CD4-positive, alpha-beta T cell (primary cell): Measurements from ENCODE around the gene MRE11. TPM values are rescaled to one million over a fixed set of nuclear protein-coding genes. Genes with fewer than 3 reads are reported as not detected.
A peak's percentile ranks its signal among the peaks of the same experiment; 100 is the strongest.

Experiments used
- ATAC-seq: fragments of 200-7000 bp; cut with Tn5 transposase; one replicate; pipeline ENCODE4 v1.10.0; 2022; ENCODE audit warnings: mild to moderate bottlenecking; ENCODE audit not compliant: poor library complexity
- CTCF ChIA-PET: fragments of 350-600 bp; sonication (Branson Sonifier 250); formaldehyde crosslinking; loops from one replicate; lab custom pipeline; 2021; ENCODE audit warnings: antibody characterized with exemption, inconsistent platforms; lab: Charles Lee
- POLR2A ChIA-PET: fragments of 350-600 bp; sonication (Branson Sonifier 250); formaldehyde crosslinking; loops from one replicate; lab custom pipeline; 2021; ENCODE audit warnings: antibody characterized with exemption, inconsistent platforms; lab: Charles Lee
- DNase-seq, 14 experiments: peaks; one replicate each; pipeline ENCODE4 v3.0.0-alpha.2; 2013 to 2020; ENCODE audit warnings: mixed read lengths in 2 of 14
- H3K27ac ChIP-seq, 2 donors: one replicate each; pipeline versions ENCODE4 v1.5.1 to v1.7.0; 2013; ENCODE audit warnings: low read length in 2 of 2, low read depth in 1 of 2, mild to moderate bottlenecking in 1 of 2
- H3K27me3 ChIP-seq, 2 experiments: 1 replicate in 1 of 2; 2 replicates in 1 of 2; pipeline versions ENCODE4 v1.6.1 to v1.7.0; 2013; ENCODE audit warnings: low read length in 2 of 2, control low read depth in 1 of 2, mild to moderate bottlenecking in 1 of 2, moderate library complexity in 1 of 2; ENCODE audit not compliant: insufficient read depth in 2 of 2, control insufficient read depth in 1 of 2
- H3K36me3 ChIP-seq: one replicate; pipeline ENCODE4 v1.6.1; 2013; ENCODE audit warnings: low read length, control low read depth; ENCODE audit not compliant: insufficient read depth
- H3K4me1 ChIP-seq: one replicate; pipeline ENCODE4 v1.6.1; 2013; ENCODE audit warnings: low read length, control low read depth; ENCODE audit not compliant: insufficient read depth
- H3K4me3 ChIP-seq: one replicate; pipeline ENCODE4 v1.5.1; 2013; ENCODE audit warnings: mild to moderate bottlenecking, low read length, moderate library complexity
- H3K9me3 ChIP-seq, 2 experiments: 1 replicate in 1 of 2; 2 replicates in 1 of 2; pipeline versions ENCODE4 v1.6.1 to v1.7.0; 2013; ENCODE audit warnings: low read length in 2 of 2, mild to moderate bottlenecking in 2 of 2, control low read depth in 1 of 2, moderate library complexity in 1 of 2; ENCODE audit not compliant: control insufficient read depth in 1 of 2, insufficient read depth in 1 of 2
- H3K27ac Mint-ChIP-seq: one replicate; pipeline ENCODE4 v1.8.0; 2020; ENCODE audit warnings: mixed read lengths
- H3K27me3 Mint-ChIP-seq: one replicate; pipeline ENCODE4 v1.8.0; 2021; ENCODE audit warnings: mixed read lengths
- H3K36me3 Mint-ChIP-seq: one replicate; pipeline ENCODE4 v1.8.0; 2021; ENCODE audit warnings: low read depth, mixed read lengths
- H3K4me1 Mint-ChIP-seq: one replicate; pipeline ENCODE4 v1.8.0; 2021; ENCODE audit warnings: low read depth, mixed read lengths
- H3K4me3 Mint-ChIP-seq: one replicate; pipeline ENCODE4 v1.8.0; 2020; ENCODE audit warnings: mild to moderate bottlenecking, mixed read lengths
- H3K9me3 Mint-ChIP-seq: one replicate; pipeline ENCODE4 v1.8.0; 2020; ENCODE audit warnings: mixed read lengths
- intact Hi-C, 2 experiments: fragments of 100-400 bp; cut with DNase I in 1 of 2; cut with micrococcal nuclease in 1 of 2; formaldehyde crosslinking; loops; one replicate each; pipeline versions ENCODE4 v1.15.1 to v1.9.0; 2023 to 2025; cut with DNase I, micrococcal nuclease
- total RNA-seq, 174 experiments: library from RNA in 2 of 174; stranded (reverse) in 2 of 174; gene quantifications; one replicate each; pipeline ENCODE4 v1.2.3 and lab custom pipeline; 2021 to 2026
- TF ChIP-seq, protein P1 (sequence below): fragments of 200-600 bp; IDR thresholded peaks from one replicate; pipeline ENCODE4 v1.8.0; 2022; ENCODE audit warnings: antibody characterized with exemption, mild to moderate bottlenecking

Gene MRE11
- total RNA-seq, 2 experiments from 2014 or later = 17.0 to 18.6 TPM

DNA sequence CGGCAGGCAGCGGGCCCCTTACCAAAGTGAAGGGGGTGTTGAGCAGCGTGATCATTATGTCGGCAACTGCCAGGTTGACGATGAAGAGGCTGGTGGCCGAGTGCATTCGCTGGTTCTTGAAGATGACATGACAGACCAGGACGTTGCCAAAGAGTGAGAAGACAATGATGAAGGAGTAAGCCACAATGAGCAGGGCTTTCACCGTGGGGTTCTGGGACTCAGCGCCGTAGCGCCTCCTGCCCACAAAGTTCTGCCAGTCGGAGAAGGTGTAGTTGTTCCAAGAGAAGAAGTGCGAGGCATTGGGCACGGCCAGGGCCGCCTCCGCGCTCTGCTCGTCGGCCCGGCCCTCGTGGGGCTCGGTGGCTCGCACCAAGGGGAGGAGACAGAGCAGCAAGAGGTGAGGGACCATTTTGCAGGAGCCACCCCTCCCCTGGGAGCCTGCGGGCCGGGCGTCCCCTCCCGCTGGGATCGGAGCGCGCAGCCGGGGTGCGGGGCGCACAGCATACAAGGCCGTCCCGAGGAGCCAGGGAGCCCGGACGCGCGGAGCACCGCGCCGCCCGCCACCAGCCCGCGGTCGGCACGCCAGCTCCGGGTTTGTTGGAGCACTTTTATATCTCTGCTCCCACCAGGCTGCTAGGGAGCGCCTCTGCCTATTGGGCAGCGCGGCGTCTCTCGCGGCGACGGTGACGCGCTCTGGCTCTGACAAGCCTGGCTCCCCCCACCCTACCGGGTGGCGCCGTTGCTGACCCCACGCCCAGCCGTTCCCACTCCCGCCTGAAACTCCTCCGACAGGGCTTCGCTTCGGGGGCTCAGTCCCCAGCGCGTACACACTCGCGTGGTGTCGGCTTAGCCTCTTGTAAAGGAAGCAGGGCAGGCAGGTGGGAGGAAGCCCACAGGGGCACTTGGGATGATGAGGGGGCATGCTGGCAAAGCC is 92.5 kb downstream of the MRE11 start, which contains the start of gene GPR83:
Gene GPR83, minus strand, starts transcription at position 581 of the 934 bp plus-strand sequence. Its CDS starts 172 bp downstream, at position 409.
- H3K4me3 Mint-ChIP-seq = no peak within 1 kb of the TSS
- peaks cover 11% of the 10 kb centered on the region for H3K9me3 Mint-ChIP-seq
- DNase-seq = no peak
- peaks cover 4% of the 10 kb centered on the region for H3K36me3 Mint-ChIP-seq
- peaks cover 7% of the 10 kb centered on the region for H3K4me1 Mint-ChIP-seq
- TF ChIP-seq, protein P1, sequence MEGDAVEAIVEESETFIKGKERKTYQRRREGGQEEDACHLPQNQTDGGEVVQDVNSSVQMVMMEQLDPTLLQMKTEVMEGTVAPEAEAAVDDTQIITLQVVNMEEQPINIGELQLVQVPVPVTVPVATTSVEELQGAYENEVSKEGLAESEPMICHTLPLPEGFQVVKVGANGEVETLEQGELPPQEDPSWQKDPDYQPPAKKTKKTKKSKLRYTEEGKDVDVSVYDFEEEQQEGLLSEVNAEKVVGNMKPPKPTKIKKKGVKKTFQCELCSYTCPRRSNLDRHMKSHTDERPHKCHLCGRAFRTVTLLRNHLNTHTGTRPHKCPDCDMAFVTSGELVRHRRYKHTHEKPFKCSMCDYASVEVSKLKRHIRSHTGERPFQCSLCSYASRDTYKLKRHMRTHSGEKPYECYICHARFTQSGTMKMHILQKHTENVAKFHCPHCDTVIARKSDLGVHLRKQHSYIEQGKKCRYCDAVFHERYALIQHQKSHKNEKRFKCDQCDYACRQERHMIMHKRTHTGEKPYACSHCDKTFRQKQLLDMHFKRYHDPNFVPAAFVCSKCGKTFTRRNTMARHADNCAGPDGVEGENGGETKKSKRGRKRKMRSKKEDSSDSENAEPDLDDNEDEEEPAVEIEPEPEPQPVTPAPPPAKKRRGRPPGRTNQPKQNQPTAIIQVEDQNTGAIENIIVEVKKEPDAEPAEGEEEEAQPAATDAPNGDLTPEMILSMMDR = no peak
- Histone ChIP-seq H3K4me1 (no peaks in the 10 kb centered on the region), H3K9me3 (peaks cover 13 to 25% of the 10 kb centered on the region in 2 experiments), H3K36me3 (no peaks in the 10 kb centered on the region), H3K27me3 (peaks cover 33 to 45% of the 10 kb centered on the region in 2 experiments), H3K4me3 (no peak within 1 kb of the TSS), H3K27ac (no peak within 1 kb of the TSS)
- H3K27me3 Mint-ChIP-seq = peaks cover 57% of the 10 kb centered on the region
- ATAC-seq = no peak
- H3K27ac Mint-ChIP-seq = no peak within 1 kb of the TSS
- CTCF ChIA-PET = no interaction called here
- POLR2A ChIA-PET = no interaction called here
- intact Hi-C loops = no loop called here

DNA sequence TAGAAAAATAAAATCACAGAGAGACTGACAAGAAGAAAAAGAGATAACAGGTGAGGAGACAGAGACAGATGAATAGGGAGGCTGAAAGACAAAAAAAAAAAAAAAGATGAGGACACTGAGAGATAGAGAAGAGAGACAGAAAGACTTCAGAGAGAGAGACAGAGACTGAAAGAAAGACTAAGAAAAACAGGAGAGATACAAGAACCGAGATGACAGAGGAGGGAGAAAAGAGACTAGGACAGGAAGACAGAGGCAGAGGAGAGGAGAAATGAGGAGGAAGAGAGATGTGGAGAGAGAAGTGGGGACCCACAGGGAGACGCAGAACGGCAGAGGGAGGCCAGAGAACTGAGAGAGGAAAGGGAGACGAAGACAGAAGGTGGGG is 93.2 kb downstream of the MRE11 start:
- H3K27me3 ChIP-seq = peaks cover 33 to 45% of the 10 kb centered on the region in 2 experiments
- peaks cover 13 to 25% of the 10 kb centered on the region in 2 experiments for H3K9me3 ChIP-seq
- no peak overlapping the region for H3K27ac Mint-ChIP-seq
- DNase-seq (no peak), ATAC-seq (no peak)
- H3K9me3 Mint-ChIP-seq = peaks cover 6% of the 10 kb centered on the region
- no peak overlapping the region for H3K4me3 ChIP-seq
- H3K27me3 Mint-ChIP-seq = peaks cover 57% of the 10 kb centered on the region
- peaks cover 7% of the 10 kb centered on the region for H3K4me1 Mint-ChIP-seq
- CTCF ChIA-PET = no interaction called here
- POLR2A ChIA-PET = no interaction called here
- intact Hi-C loops = no loop called here
- no peak overlapping the region for H3K4me3 Mint-ChIP-seq
- H3K36me3 ChIP-seq = no peaks in the 10 kb centered on the region
- H3K36me3 Mint-ChIP-seq = no peaks in the 10 kb centered on the region
- TF ChIP-seq, protein P1 = no peak
- H3K27ac ChIP-seq = no peak overlapping the region
- H3K4me1 ChIP-seq = no peaks in the 10 kb centered on the region

DNA sequence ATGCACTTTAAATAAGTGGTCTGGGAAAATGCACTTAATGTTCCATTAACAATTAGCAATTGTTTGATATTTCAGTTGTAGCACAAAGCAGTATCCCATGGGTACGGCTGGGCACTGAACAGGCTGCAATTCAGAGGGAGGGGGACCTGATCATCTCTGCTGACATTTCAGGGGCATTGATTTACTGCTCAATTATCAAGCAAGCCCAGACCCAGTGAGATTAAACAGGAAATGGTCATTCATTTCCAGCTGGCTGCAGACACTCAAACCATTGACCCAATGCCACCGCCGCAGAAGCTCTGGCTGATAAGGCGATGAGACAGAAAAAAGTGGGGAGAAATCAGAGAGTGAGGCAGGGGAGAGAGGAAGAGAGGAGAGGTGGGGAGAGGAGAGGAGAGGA is 93.6 kb downstream of the MRE11 start:
- H3K9me3 Mint-ChIP-seq = peaks cover 6% of the 10 kb centered on the region
- ATAC-seq (no peak), DNase-seq (no peak)
- peaks cover 60% of the 10 kb centered on the region for H3K27me3 Mint-ChIP-seq
- H3K4me1 ChIP-seq = no peaks in the 10 kb centered on the region
- peak overlapping the region in 1 of 2 donors; percentile 21 for H3K27ac ChIP-seq
- no peak overlapping the region for H3K4me3 Mint-ChIP-seq
- H3K9me3 ChIP-seq = peaks cover 13 to 25% of the 10 kb centered on the region in 2 experiments
- ChIA-PET POLR2A (no interaction called here), CTCF (no interaction called here)
- TF ChIP-seq, protein P1 = no peak
- intact Hi-C loops = no loop called here
- peaks cover 7% of the 10 kb centered on the region for H3K4me1 Mint-ChIP-seq
- no peaks in the 10 kb centered on the region for H3K36me3 ChIP-seq
- H3K4me3 ChIP-seq = no peak overlapping the region
- peaks cover 33 to 45% of the 10 kb centered on the region in 2 experiments for H3K27me3 ChIP-seq
- no peaks in the 10 kb centered on the region for H3K36me3 Mint-ChIP-seq
- H3K27ac Mint-ChIP-seq = no peak overlapping the region
